EH (cell line): ENCODE results near the gene PPP1R9A.

Experiments
- DNase-seq: peaks from one replicate; pipeline ENCODE4 v3.0.0-alpha.2; 2015; ENCODE audit warnings: low read depth

PPP1R9A gene

GRCh38 chr7:95204618-95205017, 297.2 kb downstream of the PPP1R9A start:
- DNase-seq, result no peak

GRCh38 chr7:95205665-95206225, 298.4 kb downstream of the PPP1R9A start:
- DNase-seq, result peak; percentile 63

GRCh38 chr7:95209276-95209675, 301.9 kb downstream of the PPP1R9A start:
- no peak for DNase-seq

DNA sequence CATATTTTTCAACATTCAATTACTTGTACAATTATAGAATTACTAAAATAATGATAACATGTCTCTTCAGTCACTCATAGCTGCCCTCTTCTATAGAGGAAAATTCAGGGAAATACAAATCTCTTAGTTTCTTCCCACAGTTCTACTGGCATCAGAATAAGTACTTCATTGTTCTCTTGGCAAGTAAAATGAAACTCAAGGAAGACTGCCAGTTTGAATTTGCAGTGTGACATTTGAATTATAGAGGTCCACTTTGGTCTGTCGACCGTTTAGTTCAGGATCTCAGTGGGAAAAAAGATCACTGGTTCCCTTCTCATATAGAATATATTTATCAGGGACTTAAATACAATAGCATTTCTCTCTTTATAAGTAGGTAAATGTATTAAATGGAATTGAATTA, 302.4 kb downstream of the PPP1R9A start:
- no peak for DNase-seq

DNA sequence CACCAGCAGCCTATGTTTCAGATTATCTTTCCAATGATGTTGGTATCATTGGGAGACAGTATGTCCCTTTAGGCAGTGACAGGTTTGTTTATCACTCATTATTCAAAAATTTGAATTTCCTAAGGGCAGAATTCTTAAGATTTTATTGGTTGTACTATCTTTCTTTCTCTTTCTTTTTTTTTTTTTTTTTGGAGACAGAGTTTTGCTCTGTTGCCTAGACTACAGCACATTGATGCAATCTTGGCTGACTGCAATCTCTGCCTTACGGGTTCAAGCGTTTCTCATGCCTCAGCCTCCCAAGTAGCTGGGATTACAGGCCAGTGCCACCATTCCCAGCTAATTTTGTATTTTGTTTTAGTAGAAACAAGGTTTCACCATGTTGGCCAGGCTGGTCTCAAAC, 305.8 kb downstream of the PPP1R9A start:
- DNase-seq, result peak; percentile 3

GRCh38 chr7:95213809-95214492, 306.6 kb downstream of the PPP1R9A start:
- DNase-seq, result peak; percentile 5

GRCh38 chr7:95219721-95220120, 312.3 kb downstream of the PPP1R9A start:
- DNase-seq, result no peak

GRCh38 chr7:95220328-95220727, 312.9 kb downstream of the PPP1R9A start:
- no peak for DNase-seq

DNA sequence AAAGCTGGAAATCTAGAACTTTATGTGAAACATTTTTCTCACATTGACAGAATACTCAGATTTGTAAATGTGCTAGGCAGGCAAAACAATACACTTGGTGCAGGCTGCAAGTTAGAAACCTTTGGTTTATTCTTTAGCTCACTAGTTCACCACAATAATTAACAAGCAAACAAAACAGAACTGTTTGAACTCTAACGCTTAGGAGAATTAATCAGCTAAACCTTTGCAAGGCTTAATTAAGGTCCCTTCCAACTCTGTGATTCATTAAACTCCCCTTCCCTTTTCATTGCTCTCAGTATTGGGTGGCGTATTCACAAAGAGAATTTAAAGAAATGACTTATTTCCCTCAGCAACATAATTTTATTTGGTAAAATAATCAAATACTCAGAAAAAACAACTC, 317.9 kb downstream of the PPP1R9A start:
- DNase-seq, result no peak

GRCh38 chr7:95229301-95229700, 321.9 kb downstream of the PPP1R9A start:
- DNase-seq, result no peak

- no peak for DNase-seq
Measured at GRCh38 chr7:95238252-95238943, 331.0 kb downstream of the PPP1R9A start.

DNA sequence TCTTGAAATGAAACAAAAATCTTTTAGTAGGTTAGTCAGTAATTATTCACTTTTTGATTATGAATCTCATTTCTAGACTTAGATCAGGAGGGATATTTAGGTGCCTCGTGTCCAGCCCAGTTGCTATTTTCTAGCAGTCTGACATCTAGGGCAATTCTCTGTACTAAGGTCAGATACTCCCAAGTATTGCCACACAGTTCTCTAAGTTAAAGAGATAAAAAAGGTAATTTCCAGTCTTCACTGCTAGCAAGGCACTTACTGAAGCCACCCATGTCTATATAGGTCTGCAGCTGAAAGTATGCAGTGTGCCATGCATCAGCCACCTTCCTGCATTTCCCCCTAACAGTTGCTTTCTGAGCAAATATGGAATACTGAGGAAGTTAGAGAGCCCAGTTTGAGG, 333.5 kb downstream of the PPP1R9A start:
- DNase-seq, result no peak

- no peak for DNase-seq
Measured at GRCh38 chr7:95242266-95242665, 334.9 kb downstream of the PPP1R9A start.

GRCh38 chr7:95244616-95245015, 337.2 kb downstream of the PPP1R9A start:
- DNase-seq, result no peak

DNA sequence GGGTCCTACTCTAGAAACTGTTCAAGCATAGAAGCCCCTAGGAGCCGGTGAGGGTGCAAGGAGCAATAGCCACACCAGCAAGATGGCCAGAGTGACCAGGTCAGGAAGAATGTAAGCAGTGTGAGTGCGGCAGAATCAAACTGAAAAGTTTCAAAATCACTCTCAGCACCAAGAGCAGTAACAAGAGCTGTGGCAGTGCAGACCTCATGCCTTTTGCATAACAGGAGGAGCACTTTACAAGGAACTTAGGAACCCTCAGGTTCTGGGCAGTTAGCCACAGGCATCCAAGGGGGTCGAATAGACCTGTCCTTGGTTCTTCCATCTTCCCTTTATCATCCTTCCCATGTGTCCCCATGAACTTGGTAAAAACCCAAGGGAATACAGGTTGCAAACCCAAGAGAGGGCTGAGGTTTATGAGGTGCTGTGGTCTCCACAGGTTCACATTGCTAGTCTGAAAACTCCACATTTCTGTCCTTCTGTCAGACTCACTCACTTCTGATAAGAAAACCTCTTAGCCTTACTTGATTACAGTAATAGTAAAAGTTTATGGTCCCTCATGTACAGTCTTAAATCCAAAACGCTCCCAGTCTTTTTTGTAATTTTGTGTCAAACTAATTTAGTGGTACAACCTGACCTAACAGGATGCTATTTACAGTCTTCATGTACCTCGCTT, 338.6 kb downstream of the PPP1R9A start:
- DNase-seq, result no peak

DNA sequence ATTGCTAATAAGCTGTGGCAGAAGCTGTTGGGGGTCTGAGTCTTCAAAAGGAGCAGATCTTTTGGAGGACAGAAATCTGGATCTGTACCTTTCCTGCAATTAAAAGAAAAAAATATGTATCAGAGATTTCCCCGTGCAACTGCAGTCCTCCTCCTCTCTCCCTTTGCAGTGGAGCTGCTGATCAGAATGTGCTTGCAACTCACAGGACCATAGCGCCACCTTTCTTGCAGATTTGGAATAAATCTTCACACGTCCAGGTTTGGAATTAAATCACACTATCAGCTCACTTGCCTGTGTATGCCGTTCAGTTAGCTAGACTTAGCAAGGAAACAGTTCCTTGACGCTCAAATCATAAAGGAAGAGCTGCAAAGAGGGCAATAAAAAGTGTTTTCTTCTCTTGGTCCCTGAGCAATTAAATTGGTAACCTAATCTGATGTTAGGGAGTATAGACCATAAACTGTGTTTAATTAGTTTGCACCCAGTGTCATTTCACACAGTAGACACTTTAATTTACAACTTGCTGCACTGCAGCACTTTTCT, 339.5 kb downstream of the PPP1R9A start:
- peak; percentile 57 for DNase-seq

- no peak for DNase-seq
Measured at GRCh38 chr7:95250571-95250970, 343.2 kb downstream of the PPP1R9A start.

GRCh38 chr7:95251966-95252365, 344.6 kb downstream of the PPP1R9A start:
- DNase-seq, result no peak

DNA sequence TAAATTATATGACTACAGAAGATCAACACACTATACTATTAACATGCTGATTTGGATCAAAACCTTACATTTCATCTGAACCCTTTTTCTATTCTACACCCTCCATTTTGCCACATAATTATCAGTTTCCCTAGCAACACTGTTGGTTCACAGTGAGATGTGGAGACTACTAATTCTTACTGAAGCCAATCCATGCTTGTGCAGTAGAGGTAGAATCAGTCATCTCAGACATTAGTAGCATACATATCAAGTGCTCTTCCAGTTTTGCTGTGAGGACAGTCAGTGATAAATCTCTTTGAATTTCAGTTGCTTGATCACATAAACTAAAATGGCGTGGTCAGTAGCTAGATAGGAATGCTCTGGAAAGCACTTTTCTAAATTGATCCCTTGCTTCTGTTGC, 346.6 kb downstream of the PPP1R9A start:
- no peak for DNase-seq

- no peak for DNase-seq
Measured at GRCh38 chr7:95255691-95256090, 348.3 kb downstream of the PPP1R9A start.

DNA sequence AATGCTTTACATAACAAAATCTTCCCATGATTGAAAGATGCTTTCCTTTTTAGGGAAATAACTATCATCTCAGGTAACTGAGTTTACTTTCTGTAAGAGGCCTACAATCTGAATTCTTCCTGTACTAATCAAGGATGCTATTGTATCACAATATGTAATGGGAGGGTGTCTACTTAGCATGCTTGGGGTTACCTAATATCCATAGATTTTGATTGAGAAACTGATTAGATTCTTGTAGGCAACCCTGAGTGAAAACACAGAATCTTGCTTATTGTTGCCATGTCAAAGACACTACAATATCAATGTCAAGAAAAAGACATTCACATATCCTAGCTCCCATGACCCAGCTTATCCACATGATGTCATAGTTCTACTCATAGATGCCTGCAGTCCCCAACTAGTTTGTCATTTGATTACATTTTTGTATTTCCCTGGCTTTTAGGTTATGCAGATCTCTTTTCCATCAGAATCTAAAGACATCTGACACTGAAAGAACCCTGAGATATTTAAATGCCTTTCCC, 354.6 kb downstream of the PPP1R9A start:
- no peak for DNase-seq

DNA sequence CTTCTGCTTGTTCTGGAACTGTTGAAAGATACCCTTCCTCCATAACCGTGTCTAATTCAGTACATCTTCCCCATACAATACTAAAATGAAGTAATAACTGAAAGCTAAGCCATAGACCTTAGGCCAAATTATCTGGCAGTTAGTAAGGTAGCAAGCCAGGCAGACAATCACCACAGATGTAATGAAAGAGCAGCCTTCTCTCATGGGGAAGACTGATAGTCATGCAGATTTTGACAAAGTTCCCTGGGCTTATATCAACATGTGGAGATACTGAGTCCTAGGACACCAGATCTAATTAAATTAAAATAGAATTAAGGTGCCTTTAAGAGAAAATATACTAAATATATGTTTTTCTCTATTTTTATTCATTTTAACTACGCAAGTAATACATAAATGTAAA, 355.5 kb downstream of the PPP1R9A start:
- no peak for DNase-seq
